H1 (cell line): ENCODE measurements around the gene KCTD11. TPM values are rescaled to one million over a fixed set of nuclear protein-coding genes. Genes with fewer than 3 reads are reported as not detected.

Experiments
- CTCF ChIA-PET: fragments of 300-600 bp; sonication (Branson Sonifier 250); formaldehyde crosslinking; loops from one replicate; lab custom pipeline; 2021; ENCODE audit not compliant: partially characterized antibody; lab: Charles Lee
- POLR2A ChIA-PET: fragments of 300-600 bp; sonication (Branson Sonifier 250); formaldehyde crosslinking; loops from one replicate; lab custom pipeline; 2021; ENCODE audit warnings: inconsistent platforms; ENCODE audit not compliant: partially characterized antibody; lab: Charles Lee
- DNase-seq, 2 experiments: peaks; one replicate each; pipeline versions ENCODE4 v3.0.0 to v3.0.0-alpha.2; 2010 to 2022; ENCODE audit warnings: low spot score in 2 of 2, low read depth in 1 of 2, mixed read lengths in 1 of 2
- FAIRE-seq: peaks from 2 replicates; lab custom pipeline; 2011; peaks lifted over from hg19 to GRCh38; lab: Jason Lieb, UNC
- H2AFZ ChIP-seq: 2 replicates; pipeline ENCODE4 v1.8.1; 2012; ENCODE audit warnings: low read length, inconsistent platforms
- H2AK5ac ChIP-seq: 2 replicates; pipeline ENCODE4 v1.6.1; 2013; ENCODE audit warnings: low read depth, low read length
- H2BK120ac ChIP-seq: replicated peaks from 2 replicates; pipeline ENCODE3; 2013; ENCODE audit warnings: low read depth, low read length, inconsistent platforms
- H2BK12ac ChIP-seq: 2 replicates; pipeline ENCODE4 v1.6.1; 2013; ENCODE audit warnings: low read depth, low read length
- H2BK15ac ChIP-seq: 2 replicates; pipeline ENCODE4 v1.6.1; 2013; ENCODE audit warnings: low read length
- H2BK20ac ChIP-seq: 2 replicates; pipeline ENCODE4 v1.6.1; 2013; ENCODE audit warnings: low read length
- H2BK5ac ChIP-seq: 2 replicates; pipeline ENCODE4 v1.6.1; 2013; ENCODE audit warnings: low read depth, low read length
- H3K14ac ChIP-seq: 2 replicates; pipeline ENCODE4 v1.6.1; 2013; ENCODE audit warnings: inconsistent platforms; ENCODE audit not compliant: insufficient read length
- H3K18ac ChIP-seq: 2 replicates; pipeline ENCODE4 v1.6.1; 2013; ENCODE audit warnings: low read length; ENCODE audit errors: extremely low read depth
- H3K23ac ChIP-seq: 2 replicates; pipeline ENCODE4 v1.6.1; 2013; ENCODE audit warnings: inconsistent platforms; ENCODE audit not compliant: insufficient read length
- H3K23me2 ChIP-seq: 2 replicates; pipeline ENCODE4 v1.6.1; 2013; ENCODE audit warnings: low read depth, low read length
- H3K27ac ChIP-seq: 2 replicates; pipeline ENCODE4 v1.6.1; 2011; ENCODE audit warnings: low read depth, low read length, inconsistent platforms
- H3K27me3 ChIP-seq, 4 experiments: replicated peaks in 1 of 4; 1 replicate in 1 of 4; 2 replicates in 3 of 4; pipeline versions ENCODE4 v1.6.1 to v1.8.1; 2011 to 2013; ENCODE audit warnings: low read length in 3 of 4, mild to moderate bottlenecking in 3 of 4, inconsistent platforms in 2 of 4, mixed read lengths in 2 of 4, moderate library complexity in 1 of 4; ENCODE audit not compliant: control insufficient read depth in 3 of 4, insufficient read depth in 3 of 4; ENCODE audit errors: extremely low read depth in 1 of 4
- H3K36me3 ChIP-seq, 4 experiments: 2 replicates each; pipeline versions ENCODE4 v1.6.1 to v1.8.1; 2011 to 2013; ENCODE audit warnings: mild to moderate bottlenecking in 4 of 4, low read length in 3 of 4, moderate library complexity in 2 of 4, control low read depth in 1 of 4, inconsistent platforms in 1 of 4; ENCODE audit not compliant: insufficient read depth in 4 of 4, control insufficient read depth in 2 of 4
- H3K4ac ChIP-seq: replicated peaks from 2 replicates; pipeline ENCODE3; 2013; ENCODE audit warnings: low read length, low read depth, mixed read lengths, inconsistent platforms; ENCODE audit not compliant: insufficient read length
- H3K4me1 ChIP-seq, 4 experiments: replicated peaks in 1 of 4; 1 replicate in 1 of 4; 2 replicates in 3 of 4; pipeline versions ENCODE4 v1.6.1 to v1.8.1; 2011 to 2013; ENCODE audit warnings: low read length in 3 of 4, inconsistent platforms in 2 of 4, mixed read lengths in 1 of 4; ENCODE audit not compliant: insufficient read depth in 4 of 4, control insufficient read depth in 3 of 4
- H3K4me2 ChIP-seq, 2 experiments: 2 replicates each; pipeline versions ENCODE4 v1.6.1 to v1.8.1; 2011 to 2013; ENCODE audit warnings: low read depth in 2 of 2, low read length in 2 of 2, control low read depth in 1 of 2, inconsistent platforms in 1 of 2, mild to moderate bottlenecking in 1 of 2; ENCODE audit not compliant: insufficient read depth in 1 of 2
- H3K4me3 ChIP-seq, 4 experiments: fragments of 200-600, 300-600 bp in 1 of 4; sonication (generic), shearing (Covaris generic), sonication (Bioruptor Twin) in 1 of 4; 2 replicates each; pipeline versions ENCODE4 v1.5.1 to v1.8.1; 2011 to 2016; ENCODE audit warnings: low read length in 4 of 4, low read depth in 3 of 4, control low read depth in 2 of 4, inconsistent platforms in 2 of 4, mild to moderate bottlenecking in 2 of 4, mixed read lengths in 1 of 4, moderate library complexity in 1 of 4; ENCODE audit not compliant: insufficient read depth in 2 of 4; ENCODE audit errors: extremely low read depth in 1 of 4
- H3K56ac ChIP-seq: replicated peaks from 2 replicates; pipeline ENCODE3; 2013; ENCODE audit warnings: low read depth, mild to moderate bottlenecking, mixed read lengths, low read length, inconsistent platforms; ENCODE audit not compliant: insufficient read length
- H3K79me1 ChIP-seq: 2 replicates; pipeline ENCODE4 v1.6.1; 2013; ENCODE audit warnings: low read depth, low read length, control low read depth
- H3K79me2 ChIP-seq, 2 experiments: 2 replicates each; pipeline versions ENCODE4 v1.6.1 to v1.8.1; 2012 to 2013; ENCODE audit warnings: low read length in 2 of 2, mild to moderate bottlenecking in 2 of 2, inconsistent platforms in 1 of 2; ENCODE audit not compliant: insufficient read depth in 2 of 2, control insufficient read depth in 1 of 2
- H3K9ac ChIP-seq, 4 experiments: replicated peaks in 1 of 4; 1 replicate in 1 of 4; 2 replicates in 3 of 4; pipeline versions ENCODE4 v1.6.1 to v1.8.1; 2011 to 2013; ENCODE audit warnings: low read depth in 3 of 4, low read length in 3 of 4, control low read depth in 2 of 4, mild to moderate bottlenecking in 2 of 4, moderate library complexity in 2 of 4, inconsistent platforms in 1 of 4; ENCODE audit errors: extremely low read depth in 1 of 4
- H3K9me3 ChIP-seq, 2 experiments: 2 replicates each; pipeline versions ENCODE4 v1.6.1 to v1.8.1; 2012 to 2013; ENCODE audit warnings: mild to moderate bottlenecking in 2 of 2, moderate library complexity in 2 of 2, control low read depth in 1 of 2, inconsistent platforms in 1 of 2, low read depth in 1 of 2, low read length in 1 of 2, mixed read lengths in 1 of 2; ENCODE audit not compliant: insufficient read depth in 2 of 2
- H4K20me1 ChIP-seq, 2 experiments: replicated peaks in 1 of 2; 2 replicates each; pipeline versions ENCODE3 to v1.8.1; 2011 to 2013; ENCODE audit warnings: inconsistent platforms in 2 of 2, low read length in 2 of 2, mild to moderate bottlenecking in 1 of 2; ENCODE audit not compliant: insufficient read depth in 2 of 2, control insufficient read depth in 1 of 2
- H4K5ac ChIP-seq: 2 replicates; pipeline ENCODE4 v1.6.1; 2013; ENCODE audit warnings: low read length, low read depth, mixed read lengths, inconsistent platforms; ENCODE audit not compliant: insufficient read length
- H4K8ac ChIP-seq: 2 replicates; pipeline ENCODE4 v1.8.0; 2013; ENCODE audit warnings: mild to moderate bottlenecking, moderate library complexity, low read length, inconsistent platforms; ENCODE audit not compliant: insufficient read depth; ENCODE audit errors: extremely low read depth
- H4K91ac ChIP-seq: replicated peaks from 2 replicates; pipeline ENCODE3; 2013; ENCODE audit warnings: low read length, mixed read lengths, inconsistent platforms; ENCODE audit not compliant: insufficient read length
- ATF2 ChIP-seq: IDR thresholded peaks from 2 replicates; pipeline ENCODE4 v1.6.1; 2012; ENCODE audit warnings: low read length, inconsistent platforms
- CBX5 ChIP-seq: fragments of 300-800, 300-1000 bp; sonication (generic); IDR thresholded peaks from 2 replicates; pipeline ENCODE4 v1.7.1; 2016; ENCODE audit warnings: antibody characterized with exemption, low read length, low read depth
- CHD2 ChIP-seq: IDR thresholded peaks from 2 replicates; pipeline ENCODE4 v1.6.1; 2012; ENCODE audit warnings: low read length, improper control_type of control experiment
- CTBP2 ChIP-seq: IDR thresholded peaks from 2 replicates; pipeline ENCODE4 v1.7.0; 2011; ENCODE audit warnings: borderline replicate concordance, mild to moderate bottlenecking, moderate library complexity, mixed read lengths, low read length; ENCODE audit not compliant: insufficient read depth, insufficient read length
- POU5F1 ChIP-seq: IDR thresholded peaks from 2 replicates; pipeline ENCODE4 v1.6.1; 2011; ENCODE audit warnings: low read depth, mild to moderate bottlenecking, low read length, moderate library complexity
- RNF2 ChIP-seq: fragments of 200-900, 300-1000 bp; sonication (generic); IDR thresholded peaks from 2 replicates; pipeline ENCODE4 v1.7.1; 2016; ENCODE audit warnings: borderline replicate concordance, low read depth, mild to moderate bottlenecking, antibody characterized with exemption, low read length; ENCODE audit not compliant: poor library complexity, severe bottlenecking; ENCODE audit errors: missing control alignments
- SIRT6 ChIP-seq: IDR thresholded peaks from one replicate; pipeline ENCODE4 v1.7.1; 2012; ENCODE audit warnings: low read length, inconsistent platforms
- WGBS, 2 experiments: shearing (Covaris generic) in 1 of 2; methylation state at CpG; one replicate each; pipeline versions ENCODE4 v1.1.6 to v1.1.7; 2013 to 2015; ENCODE audit warnings: low lambda C conversion rate in 2 of 2, mixed read lengths in 2 of 2, inconsistent platforms in 1 of 2, low coverage in 1 of 2, missing lambda C conversion rate in 1 of 2; ENCODE audit not compliant: insufficient replicate concordance in 2 of 2, insufficient coverage in 1 of 2, insufficient read length in 1 of 2; ENCODE audit errors: extremely low coverage in 1 of 2, missing lambda C conversion rate in 1 of 2; 5-methylcytosine and 5-hydroxymethylcytosine counted together
- polyA plus RNA-seq, 7 experiments: library from polyadenylated mRNA; depleted of rRNA in 3 of 7; stranded (reverse) in 5 of 7; unstranded in 2 of 7; fragments of >200 nt in 5 of 7; fragments of 200-250 nt in 2 of 7; gene quantifications; 1 replicate in 5 of 7; 2 replicates in 1 of 7; 4 replicates in 1 of 7; pipeline versions ENCODE4 v1.2.1 to v1.2.3, GENCODE V29; 2011 to 2013; ENCODE audit warnings: missing spikeins in 2 of 7, mixed read lengths in 2 of 7
- total RNA-seq: library from RNA; stranded (reverse); fragmentation: NEBNext Ultra II Directional; extraction: Animal tissue kit (Norgen Biotek cat#: 25700); gene quantifications from 2 replicates; pipeline ENCODE4 v1.2.1, GENCODE V29; 2021

KCTD11 gene
- total and polyA plus RNA-seq, 2 of the 8 experiments (the other 6 are each of a cell fraction or from before 2014, with no cell fraction given) = 8.6 to 9.2 TPM

DNA sequence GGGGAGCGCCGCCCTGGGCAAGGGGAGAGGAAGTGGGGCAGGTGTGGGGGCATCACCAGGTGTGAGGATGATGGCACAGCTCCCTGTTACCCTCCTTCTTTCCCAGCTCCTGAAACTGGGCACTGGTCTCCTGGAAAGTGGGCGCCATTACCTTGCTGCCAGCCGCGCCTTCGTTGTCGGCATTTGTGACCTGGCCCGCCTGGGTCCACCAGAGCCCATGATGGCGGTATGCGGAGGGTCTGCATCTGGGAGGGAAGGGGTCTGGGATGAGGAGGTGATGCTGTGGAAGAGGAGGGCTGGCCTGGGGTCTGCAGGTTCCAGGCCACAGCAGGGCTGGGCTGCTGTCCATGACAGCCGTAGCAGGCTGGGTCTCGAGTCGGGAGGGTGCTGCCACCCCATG, 10.1 kb upstream of the KCTD11 start:
- Histone ChIP-seq H3K23ac (no peak overlapping the region), H3K4ac (no peak overlapping the region), H4K91ac (no peak overlapping the region), H2BK120ac (no peak overlapping the region), H4K8ac (no peak overlapping the region), H4K20me1 (no peaks in the 10 kb centered on the region), H3K4me2 (no peak overlapping the region), H3K23me2 (no peaks in the 10 kb centered on the region; the same call in 1 of the 2 replicates), H3K18ac (no peak overlapping the region), H3K27ac (no peak overlapping the region), H3K4me3 (no peak overlapping the region), H2BK5ac (no peak overlapping the region; the same call in 1 of the 2 replicates), H3K9ac (no peak overlapping the region), H2AFZ (no peak overlapping the region), H3K79me2 (no peaks in the 10 kb centered on the region), H3K79me1 (no peaks in the 10 kb centered on the region), H3K9me3 (no peaks in the 10 kb centered on the region), H4K5ac (no peak overlapping the region), H3K14ac (no peak overlapping the region), H3K27me3 (no peaks in the 10 kb centered on the region), H2BK12ac (no peak overlapping the region), H2BK15ac (no peak overlapping the region), H2AK5ac (no peak overlapping the region), H2BK20ac (no peak overlapping the region), H3K36me3 (no peaks in the 10 kb centered on the region; a peak in 1 of 8 replicates), H3K4me1 (peaks cover 0 to 8% (median 5%) of the 10 kb centered on the region in 4 experiments; a peak in 6 of 7 replicates), H3K56ac (no peak overlapping the region)
- ChIA-PET POLR2A (interaction anchor here (0.7 to 1.5 kb wide), 5 partner anchors 12 to 79 kb away, joined by 3 to 7 read pairs (median 5); no protein-coding TSS in a partner anchor), CTCF (interaction anchor here (0.6 to 14.1 kb wide), 6 partner anchors 8 to 196 kb away, joined by 3 to 167 read pairs (median 3); partner anchors contain the start of gene NEURL4)
- DNase-seq (no peak), FAIRE-seq (no peak)
- WGBS, 2 experiments = 91% methylated on average over 12 of the region's 13 CpGs; no CpG with 5 or more reads in 1 of the 2 experiments
- TF ChIP-seq ATF2 (no peak), RNF2 (no peak), CHD2 (no peak), CBX5 (no peak), SIRT6 (no peak), POU5F1 (no peak), CTBP2 (no peak)
